HTERT RPE-1 (cell line): ENCODE results near the gene MAMLD1.
"Not testable (repeated sequence)": the region's sequence is repeated elsewhere in the genome, so short reads cannot be mapped to it uniquely, and the experiment has no call there.

Source experiments
- in situ Hi-C: fragments of 300-500 bp; cut with MboI; formaldehyde crosslinking; loops from 4 replicates; pipeline ENCODE4 v1.14.3; 2020; ENCODE audit warnings: low sequenced_read_pairs

Gene MAMLD1

GRCh38 chrX:150362599-150363481, at the start of gene MAMLD1:
MAMLD1 (plus strand) TSS chrX:150363317; CDS start chrX:150445517, 82,200 bp downstream.
- in situ Hi-C loops = no loop called here

DNA sequence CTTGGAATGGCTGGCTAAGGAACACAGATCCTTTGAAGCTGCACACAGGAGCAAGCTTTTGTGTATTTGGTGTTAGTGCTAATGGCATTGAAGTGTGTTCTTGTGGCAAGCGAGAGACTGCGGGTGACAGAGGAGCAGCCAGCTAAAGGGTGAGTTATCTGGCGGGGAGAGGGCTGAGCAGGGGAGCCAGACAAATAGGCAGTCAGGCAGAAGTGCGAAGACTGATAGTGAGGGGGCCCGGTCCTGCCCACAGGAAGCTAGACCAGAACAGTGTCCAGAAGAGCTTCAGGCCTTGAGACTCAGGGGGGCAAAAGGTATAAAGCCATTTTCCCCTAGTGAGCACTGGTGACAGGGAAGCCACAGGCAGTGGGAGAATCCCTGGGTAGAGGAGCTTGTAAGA, 49.6 kb upstream of the MAMLD1 start:
- in situ Hi-C loops = no loop called here

DNA sequence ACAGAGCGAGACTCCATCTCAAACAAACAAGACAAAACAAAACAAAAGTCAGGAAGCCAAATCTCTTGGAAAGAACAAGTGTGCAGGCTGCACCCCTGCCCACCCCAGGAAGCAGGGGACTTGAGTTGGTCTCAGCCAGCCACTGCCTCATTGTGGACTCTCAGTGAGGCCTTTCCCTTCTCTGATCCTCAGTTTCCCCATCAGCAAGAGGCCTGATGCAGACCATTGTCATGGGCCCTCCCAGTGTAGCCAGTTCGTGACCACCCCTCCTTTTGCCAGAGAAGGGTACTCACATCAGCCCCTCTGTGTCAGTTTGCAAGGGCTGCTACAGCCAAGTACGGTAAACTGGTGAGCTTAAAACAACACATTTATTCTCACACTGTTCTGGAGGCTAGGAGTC, 48.9 kb upstream of the MAMLD1 start:
- in situ Hi-C loops = no loop called here

GRCh38 chrX:150316564-150316963, 46.6 kb upstream of the MAMLD1 start:
- in situ Hi-C loops = no loop called here

- in situ Hi-C loops = no loop called here
Observed at GRCh38 chrX:150323020-150323419, 40.1 kb upstream of the MAMLD1 start.

DNA sequence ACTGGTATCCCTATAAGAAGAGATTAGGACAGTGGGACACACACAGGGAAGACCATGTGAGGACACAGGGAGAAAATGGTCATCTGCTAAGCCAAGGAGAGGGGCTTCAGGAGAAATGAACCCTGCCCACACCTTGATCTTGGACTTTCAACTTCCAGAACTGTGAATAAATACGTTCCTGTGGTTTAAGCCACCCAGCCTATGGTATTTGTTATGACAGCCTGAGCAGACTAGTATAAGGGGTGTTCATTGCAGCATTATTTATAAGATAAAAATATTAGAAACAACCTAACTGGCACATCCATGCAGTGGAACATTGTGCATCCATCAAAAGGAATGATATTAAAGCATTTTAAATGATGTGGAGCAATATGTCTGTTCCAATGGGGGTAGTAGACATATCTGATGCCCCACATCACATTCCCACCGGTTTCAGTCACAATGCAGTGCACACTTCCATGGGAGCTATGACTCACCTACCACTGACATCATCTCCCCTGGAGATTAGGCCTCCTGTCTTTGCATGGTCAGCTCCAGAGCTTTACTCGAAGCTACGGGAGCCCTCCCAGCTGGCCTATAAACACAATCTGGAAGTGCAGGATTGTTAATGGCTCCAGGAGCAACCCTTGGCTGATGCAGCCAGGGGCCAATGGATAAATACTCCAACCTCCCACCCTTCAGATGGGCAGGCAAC, 38.9 kb upstream of the MAMLD1 start:
- in situ Hi-C loops = no loop called here

- in situ Hi-C loops = no loop called here
Observed at GRCh38 chrX:150324919-150325318, 38.2 kb upstream of the MAMLD1 start.

GRCh38 chrX:150326541-150327247, 36.4 kb upstream of the MAMLD1 start:
- in situ Hi-C loops = no loop called here

GRCh38 chrX:150329282-150329681, 33.8 kb upstream of the MAMLD1 start:
- in situ Hi-C loops = no loop called here

GRCh38 chrX:150329868-150330267, 33.2 kb upstream of the MAMLD1 start:
- in situ Hi-C loops = no loop called here

DNA sequence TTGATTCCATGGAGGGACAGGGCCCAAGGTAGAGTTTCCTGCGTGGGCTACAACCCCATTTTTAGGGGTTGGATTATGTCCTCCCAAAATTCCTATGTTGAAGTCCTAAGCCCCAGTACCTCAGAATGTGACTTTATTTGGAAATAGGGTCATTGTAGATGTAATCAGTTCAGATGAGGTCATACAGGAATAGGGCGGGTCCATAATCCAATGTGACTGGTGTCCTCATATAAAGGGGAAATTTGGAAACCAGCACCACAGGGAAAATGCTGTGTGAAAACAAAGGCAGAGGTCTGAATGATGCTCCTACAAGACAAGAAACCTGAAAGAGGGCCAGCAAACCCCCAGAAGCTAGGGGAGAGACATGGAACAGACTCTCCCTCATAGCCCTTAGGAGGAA, 31.1 kb upstream of the MAMLD1 start:
- in situ Hi-C loops = no loop called here

- in situ Hi-C loops = no loop called here
Observed at GRCh38 chrX:150334100-150334499, 29.0 kb upstream of the MAMLD1 start.

DNA sequence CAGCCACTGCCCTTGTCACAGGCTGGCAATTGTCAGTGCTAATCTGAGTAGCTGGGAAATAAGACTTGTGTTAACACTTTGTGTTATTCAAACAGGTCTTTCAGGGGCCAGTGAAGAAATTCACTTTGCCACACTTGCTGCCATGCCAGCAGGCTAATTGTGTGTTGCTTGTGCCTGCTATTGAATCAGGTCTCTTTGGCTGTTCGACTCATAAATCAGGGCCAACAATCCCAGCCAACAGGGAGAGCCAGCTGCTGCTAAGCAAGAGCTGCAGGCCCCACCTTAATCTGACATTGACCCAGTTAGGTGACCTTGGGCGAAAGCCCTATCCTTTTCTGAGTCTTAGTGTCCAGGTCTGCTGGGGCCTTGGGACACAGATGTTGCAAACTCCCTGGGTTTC, 28.1 kb upstream of the MAMLD1 start:
- in situ Hi-C loops = no loop called here

- in situ Hi-C loops = no loop called here
Observed at GRCh38 chrX:150337026-150337425, 26.1 kb upstream of the MAMLD1 start.

- in situ Hi-C loops = no loop called here
Observed at GRCh38 chrX:150337536-150337935, 25.6 kb upstream of the MAMLD1 start.

DNA sequence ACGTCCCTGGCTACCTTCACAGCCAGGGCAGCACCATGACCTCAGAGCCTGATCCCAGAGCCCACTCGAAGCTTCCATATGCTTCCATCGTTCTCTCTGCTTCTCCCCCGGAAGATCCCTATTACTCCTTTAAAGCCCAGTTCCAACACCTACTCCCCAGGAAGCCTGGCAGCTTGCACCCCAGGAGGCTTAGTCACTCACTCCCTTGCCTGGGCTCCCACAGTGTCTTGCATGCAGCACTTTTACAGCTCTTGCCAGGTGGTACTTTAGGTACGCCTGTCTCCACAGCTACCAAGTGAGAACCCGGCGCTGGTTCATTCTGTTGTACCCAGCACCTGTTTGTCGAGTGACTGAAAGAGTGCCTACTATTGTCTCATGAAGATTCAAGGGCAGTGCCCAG, 24.5 kb upstream of the MAMLD1 start:
- in situ Hi-C loops = no loop called here

DNA sequence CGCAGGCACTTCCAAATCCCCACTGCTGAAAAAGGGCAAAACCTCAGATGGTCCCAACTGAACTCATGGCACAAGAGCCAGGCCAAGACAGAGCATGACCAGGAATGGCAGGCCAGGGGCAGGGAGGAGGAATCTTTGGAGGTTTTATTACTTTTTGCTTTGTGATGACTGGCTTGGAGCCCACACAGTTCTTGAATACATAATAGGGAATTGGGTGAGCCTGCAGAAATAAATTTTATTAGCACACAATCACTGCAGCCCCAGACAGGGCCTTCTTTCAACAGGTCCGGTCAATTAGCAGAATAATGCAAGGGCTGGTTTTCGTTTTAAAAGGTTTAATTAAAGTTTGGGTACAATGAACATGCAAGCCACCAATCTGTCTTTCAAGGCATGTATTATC, 23.4 kb upstream of the MAMLD1 start:
- in situ Hi-C loops = no loop called here

GRCh38 chrX:150340326-150340725, 22.8 kb upstream of the MAMLD1 start:
- in situ Hi-C loops = not testable (repeated sequence)

GRCh38 chrX:150347471-150347870, 15.6 kb upstream of the MAMLD1 start:
- in situ Hi-C loops = no loop called here

DNA sequence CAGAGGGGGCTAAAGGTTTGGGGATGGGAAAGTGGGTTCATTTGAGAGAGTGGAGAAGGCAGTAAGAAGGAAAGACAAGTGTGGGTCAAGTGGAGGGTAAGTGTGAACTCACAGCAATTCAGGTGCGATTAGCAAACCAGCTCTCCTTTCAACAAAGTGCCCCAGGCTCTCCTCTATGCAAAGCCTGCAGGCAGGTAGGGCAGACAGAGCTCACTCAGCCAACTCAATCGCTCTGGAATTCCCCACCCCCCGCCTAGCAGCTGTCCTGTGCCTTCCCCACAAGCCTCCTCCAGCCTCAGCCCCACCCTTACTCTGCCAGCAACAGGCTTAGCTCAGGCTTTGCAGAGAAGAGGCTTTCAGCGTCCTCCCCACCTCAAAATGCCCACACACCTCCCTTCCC, 14.8 kb upstream of the MAMLD1 start:
- in situ Hi-C loops = no loop called here

- in situ Hi-C loops = no loop called here
Observed at GRCh38 chrX:150352114-150352513, 11.0 kb upstream of the MAMLD1 start.

- in situ Hi-C loops = no loop called here
Observed at GRCh38 chrX:150352581-150352980, 10.5 kb upstream of the MAMLD1 start.
